ENCODE measurements around the gene NELL2. TPM values are rescaled to one million over a fixed set of nuclear protein-coding genes. Genes with fewer than 3 reads are reported as not detected.

NELL2 gene
- polyA plus RNA-seq, 3 donors, result 0.09 to 0.98 (median 0.39) TPM

- TF ChIP-seq, protein P1, sequence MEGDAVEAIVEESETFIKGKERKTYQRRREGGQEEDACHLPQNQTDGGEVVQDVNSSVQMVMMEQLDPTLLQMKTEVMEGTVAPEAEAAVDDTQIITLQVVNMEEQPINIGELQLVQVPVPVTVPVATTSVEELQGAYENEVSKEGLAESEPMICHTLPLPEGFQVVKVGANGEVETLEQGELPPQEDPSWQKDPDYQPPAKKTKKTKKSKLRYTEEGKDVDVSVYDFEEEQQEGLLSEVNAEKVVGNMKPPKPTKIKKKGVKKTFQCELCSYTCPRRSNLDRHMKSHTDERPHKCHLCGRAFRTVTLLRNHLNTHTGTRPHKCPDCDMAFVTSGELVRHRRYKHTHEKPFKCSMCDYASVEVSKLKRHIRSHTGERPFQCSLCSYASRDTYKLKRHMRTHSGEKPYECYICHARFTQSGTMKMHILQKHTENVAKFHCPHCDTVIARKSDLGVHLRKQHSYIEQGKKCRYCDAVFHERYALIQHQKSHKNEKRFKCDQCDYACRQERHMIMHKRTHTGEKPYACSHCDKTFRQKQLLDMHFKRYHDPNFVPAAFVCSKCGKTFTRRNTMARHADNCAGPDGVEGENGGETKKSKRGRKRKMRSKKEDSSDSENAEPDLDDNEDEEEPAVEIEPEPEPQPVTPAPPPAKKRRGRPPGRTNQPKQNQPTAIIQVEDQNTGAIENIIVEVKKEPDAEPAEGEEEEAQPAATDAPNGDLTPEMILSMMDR (IDR thresholded peaks at IDR 0.05), result no peak
- H3K27ac ChIP-seq (ENCODE audit: low read depth in 1 of 2, low read length in 2 of 2), result no peak overlapping the region
- no peaks in the 10 kb centered on the region for H3K4me1 ChIP-seq (ENCODE audit: control insufficient read depth in 1 of 2, insufficient read depth in 2 of 2, low read length in 2 of 2)
- no peaks in the 10 kb centered on the region for H4K20me1 ChIP-seq (ENCODE audit: insufficient read depth, low read length)
- Mint-ChIP-seq H3K4me3 (no peak overlapping the region), H3K9me3 (peaks cover 0 to 3% (median 0%) of the 10 kb centered on the region in 7 donors), H3K36me3 (no peaks in the 10 kb centered on the region), H3K27me3 (ENCODE audit: low read depth in 3 of 3) (no peaks in the 10 kb centered on the region), H3K4me1 (no peaks in the 10 kb centered on the region), H3K27ac (peak overlapping the region in 1 of 7 donors; percentile 49)
- H2AFZ ChIP-seq (ENCODE audit: insufficient read depth, low read depth, low read length, poor library complexity, severe bottlenecking), result no peak overlapping the region
- H3K9ac ChIP-seq (ENCODE audit: insufficient read depth, low read length, poor library complexity, severe bottlenecking), result no peak overlapping the region
- WGBS (ENCODE audit: insufficient coverage), result 89% methylated on average over 1 of the region's 2 CpGs
- H3K79me2 ChIP-seq (ENCODE audit: insufficient read depth, low read length), result no peaks in the 10 kb centered on the region
- no peak overlapping the region for H3K4me3 ChIP-seq (replicated peaks in 1 of 3; ENCODE audit: low read depth in 2 of 3, low read length in 3 of 3)
- no peaks in the 10 kb centered on the region for H3K9me3 ChIP-seq (replicated peaks in 1 of 2; ENCODE audit: control insufficient read depth in 1 of 2, insufficient read depth in 1 of 2, low read length in 2 of 2)
- no peak overlapping the region for H3K4me2 ChIP-seq (replicated peaks; ENCODE audit: extremely low read depth, low read length, poor library complexity, severe bottlenecking)
- no peaks in the 10 kb centered on the region for H3K27me3 ChIP-seq (ENCODE audit: control insufficient read depth in 2 of 2, insufficient read depth in 2 of 2, low read length in 2 of 2)
- no peak for DNase-seq
- intact Hi-C loops (cut with micrococcal nuclease), result no loop called here
- no peaks in the 10 kb centered on the region for H3K36me3 ChIP-seq (replicated peaks in 1 of 2; ENCODE audit: control insufficient read depth in 1 of 2, insufficient read depth in 2 of 2, low read length in 2 of 2)
Observed at GRCh38 chr12:44626883-44627282, 249.2 kb downstream of the NELL2 start.

DNA sequence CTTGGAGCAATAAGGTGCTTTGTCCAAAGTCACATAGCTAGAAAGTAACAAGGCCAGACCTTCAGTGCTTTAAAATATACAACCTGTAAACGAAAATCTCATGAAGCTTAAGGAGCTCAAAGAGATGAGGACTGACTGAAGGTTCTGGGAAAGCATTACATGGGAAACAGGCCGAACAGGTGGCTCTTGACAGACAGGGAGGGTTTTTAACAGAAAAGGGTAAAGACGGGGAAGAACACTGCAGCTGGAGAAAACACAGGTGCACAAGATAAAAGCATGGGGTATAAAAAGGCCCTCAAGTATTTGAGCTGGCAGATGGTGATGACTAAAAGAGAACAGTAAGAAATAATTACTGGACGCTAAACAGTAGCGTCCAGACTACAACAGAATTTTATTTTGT lies 257.2 kb downstream of the NELL2 start:
- WGBS (ENCODE audit: insufficient coverage), result 79% methylated on average over 3 of the region's 5 CpGs
- TF ChIP-seq, protein P1 (IDR thresholded peaks at IDR 0.05), result no peak
- no peak overlapping the region for H3K27ac ChIP-seq (ENCODE audit: low read depth in 1 of 2, low read length in 2 of 2)
- no peak overlapping the region for H3K4me3 ChIP-seq (replicated peaks in 1 of 3; ENCODE audit: low read depth in 2 of 3, low read length in 3 of 3)
- no peaks in the 10 kb centered on the region for H3K27me3 ChIP-seq (ENCODE audit: control insufficient read depth in 2 of 2, insufficient read depth in 2 of 2, low read length in 2 of 2)
- no peaks in the 10 kb centered on the region for H3K4me1 Mint-ChIP-seq
- H3K36me3 Mint-ChIP-seq, result no peaks in the 10 kb centered on the region
- H3K4me1 ChIP-seq (ENCODE audit: control insufficient read depth in 1 of 2, insufficient read depth in 2 of 2, low read length in 2 of 2), result no peaks in the 10 kb centered on the region
- no peak overlapping the region for H3K4me2 ChIP-seq (replicated peaks; ENCODE audit: extremely low read depth, low read length, poor library complexity, severe bottlenecking)
- H3K27me3 Mint-ChIP-seq (ENCODE audit: low read depth in 3 of 3), result no peaks in the 10 kb centered on the region
- H3K9me3 Mint-ChIP-seq, result no peaks in the 10 kb centered on the region
- H3K9ac ChIP-seq (ENCODE audit: insufficient read depth, low read length, poor library complexity, severe bottlenecking), result no peak overlapping the region
- H4K20me1 ChIP-seq (ENCODE audit: insufficient read depth, low read length), result no peaks in the 10 kb centered on the region
- intact Hi-C loops (cut with micrococcal nuclease), result no loop called here
- H3K27ac Mint-ChIP-seq, result no peak overlapping the region
- no peak for DNase-seq
- H3K9me3 ChIP-seq (replicated peaks in 1 of 2; ENCODE audit: control insufficient read depth in 1 of 2, insufficient read depth in 1 of 2, low read length in 2 of 2), result no peaks in the 10 kb centered on the region
- no peaks in the 10 kb centered on the region for H3K36me3 ChIP-seq (replicated peaks in 1 of 2; ENCODE audit: control insufficient read depth in 1 of 2, insufficient read depth in 2 of 2, low read length in 2 of 2)
- no peaks in the 10 kb centered on the region for H3K79me2 ChIP-seq (ENCODE audit: insufficient read depth, low read length)
- no peak overlapping the region for H3K4me3 Mint-ChIP-seq
- H2AFZ ChIP-seq (ENCODE audit: insufficient read depth, low read depth, low read length, poor library complexity, severe bottlenecking), result no peak overlapping the region

All from CD14-positive monocyte (primary cell).